GM23338 (cell line): ENCODE data around the gene CTSF. TPM values are rescaled to one million over a fixed set of nuclear protein-coding genes. Genes with fewer than 3 reads are reported as not detected.

Experiments
- ATAC-seq: fragments of 200-7000 bp; cut with Tn5 transposase; 3 replicates; pipeline ENCODE4 v1.9.1; 2020
- DNase-seq: peaks from one replicate; pipeline ENCODE4 v3.0.0-alpha.2; 2015; ENCODE audit warnings: low spot score
- H2AFZ ChIP-seq: fragments of 200-600 bp; sonication (generic); 2 replicates; pipeline ENCODE4 v1.8.0; 2016; ENCODE audit warnings: antibody characterized with exemption, mild to moderate bottlenecking, moderate library complexity
- H3F3A ChIP-seq: fragments of 200-600 bp; sonication (generic); replicated peaks from 2 replicates; pipeline ENCODE4 v1.8.0; 2017; ENCODE audit warnings: antibody characterized with exemption, mixed run types, low read depth
- H3K27ac ChIP-seq: fragments of 200-600 bp; sonication (generic); 2 replicates; pipeline ENCODE4 v1.6.1; 2016; ENCODE audit warnings: low read depth
- H3K27me3 ChIP-seq: fragments of 200-600 bp; sonication (generic); 2 replicates; pipeline ENCODE4 v1.8.0; 2016; ENCODE audit warnings: mild to moderate bottlenecking, mixed run types, moderate library complexity; ENCODE audit not compliant: insufficient read depth
- H3K36me3 ChIP-seq: fragments of 200-600 bp; sonication (generic); 2 replicates; pipeline ENCODE4 v1.8.0; 2016; ENCODE audit warnings: mild to moderate bottlenecking; ENCODE audit not compliant: insufficient read depth
- H3K4me1 ChIP-seq: fragments of 200-600 bp; sonication (generic); 2 replicates; pipeline ENCODE4 v1.8.0; 2016; ENCODE audit warnings: mild to moderate bottlenecking, moderate library complexity; ENCODE audit not compliant: insufficient read depth
- H3K4me2 ChIP-seq: fragments of 200-600 bp; sonication (generic); 2 replicates; pipeline ENCODE4 v1.7.1; 2017; ENCODE audit warnings: mixed run types
- H3K4me3 ChIP-seq: fragments of 200-600 bp; sonication (generic); 2 replicates; pipeline ENCODE4 v1.6.1; 2016; ENCODE audit warnings: mixed run types
- H3K79me2 ChIP-seq: fragments of 200-600 bp; sonication (generic); replicated peaks from 2 replicates; pipeline ENCODE4 v1.8.0; 2017; ENCODE audit warnings: mild to moderate bottlenecking; ENCODE audit not compliant: insufficient read depth
- H3K9me2 ChIP-seq: fragments of 200-600 bp; sonication (generic); 2 replicates; pipeline ENCODE4 v1.8.0; 2017; ENCODE audit not compliant: insufficient read depth
- H4K20me1 ChIP-seq: fragments of 200-600 bp; sonication (generic); replicated peaks from 2 replicates; pipeline ENCODE4 v1.8.0; 2017; ENCODE audit warnings: mild to moderate bottlenecking; ENCODE audit not compliant: insufficient read depth
- H3K27ac Mint-ChIP-seq: 2 replicates; pipeline ENCODE4 v1.8.0; 2020; ENCODE audit warnings: inconsistent platforms, mild to moderate bottlenecking, moderate library complexity, mixed read lengths
- H3K27me3 Mint-ChIP-seq: 3 replicates; pipeline ENCODE4 v1.8.0; 2022; ENCODE audit warnings: low read depth, mild to moderate bottlenecking, moderate library complexity, mixed read lengths, inconsistent platforms; ENCODE audit not compliant: insufficient read depth, poor library complexity
- H3K36me3 Mint-ChIP-seq: 3 replicates; pipeline ENCODE4 v1.8.0; 2021; ENCODE audit warnings: low read depth, mild to moderate bottlenecking, inconsistent platforms, moderate library complexity, mixed read lengths
- H3K4me1 Mint-ChIP-seq: 3 replicates; pipeline ENCODE4 v1.8.0; 2020; ENCODE audit warnings: mild to moderate bottlenecking, inconsistent platforms, mixed read lengths
- H3K4me3 Mint-ChIP-seq: 3 replicates; pipeline ENCODE4 v1.8.0; 2021; ENCODE audit warnings: moderate library complexity, mild to moderate bottlenecking, inconsistent platforms, mixed read lengths
- H3K9me3 Mint-ChIP-seq: 3 replicates; pipeline ENCODE4 v1.8.0; 2020; ENCODE audit warnings: moderate library complexity, mild to moderate bottlenecking, inconsistent platforms, mixed read lengths
- CREB1 ChIP-seq: fragments of 250-450 bp; sonication (Bioruptor Pico); IDR thresholded peaks from 2 replicates; pipeline ENCODE4 v1.5.0; 2020; ENCODE audit warnings: low read depth, mild to moderate bottlenecking, moderate library complexity
- CTCF ChIP-seq, 2 experiments: fragments of 200-600 bp in 1 of 2; sonication (generic) in 1 of 2; conservative IDR thresholded peaks; 2 replicates each; pipeline versions ENCODE4 v1.5.1 to v1.6.1; 2016 to 2017; ENCODE audit warnings: antibody characterized with exemption in 2 of 2, low read depth in 2 of 2, mild to moderate bottlenecking in 2 of 2, moderate library complexity in 1 of 2
- EZH2 ChIP-seq: fragments of 200-600 bp; sonication (generic); IDR thresholded peaks from one replicate; pipeline ENCODE4 v1.8.0; 2017; ENCODE audit warnings: antibody characterized with exemption, mild to moderate bottlenecking, low read depth; ENCODE audit not compliant: unreplicated experiment
- EZH2phosphoT487 ChIP-seq: fragments of 200-600 bp; sonication (generic); IDR thresholded peaks from one replicate; pipeline ENCODE4 v1.8.1; 2018; ENCODE audit warnings: antibody characterized with exemption; ENCODE audit not compliant: unreplicated experiment
- JUNB ChIP-seq: IDR thresholded peaks from one replicate; pipeline ENCODE4 v1.6.1; 2016; ENCODE audit warnings: antibody characterized with exemption; ENCODE audit not compliant: unreplicated experiment
- NANOG ChIP-seq: IDR thresholded peaks from 2 replicates; pipeline ENCODE4 v1.6.1; 2016; ENCODE audit warnings: antibody characterized with exemption, borderline replicate concordance
- POLR2AphosphoS5 ChIP-seq: IDR thresholded peaks from 2 replicates; pipeline ENCODE4 v1.6.1; 2016; ENCODE audit warnings: antibody characterized with exemption, low read depth
- STAT1 ChIP-seq: IDR thresholded peaks from one replicate; pipeline ENCODE4 v1.6.1; 2016; ENCODE audit warnings: antibody characterized with exemption; ENCODE audit not compliant: unreplicated experiment
- ZNF114 ChIP-seq: fragments of 250-450 bp; sonication (Bioruptor Pico); IDR thresholded peaks from 2 replicates; pipeline ENCODE4 v1.5.0; 2020; ENCODE audit warnings: mild to moderate bottlenecking, moderate library complexity
- ZNF331 ChIP-seq: fragments of 250-450 bp; sonication (Bioruptor Pico); IDR thresholded peaks from 2 replicates; pipeline ENCODE4 v1.5.0; 2020; ENCODE audit warnings: low read depth, mild to moderate bottlenecking, moderate library complexity
- polyA plus RNA-seq: library from polyadenylated mRNA; unstranded; fragments of >200 nt; fragmentation: Nextera tagmentation; extraction: Ambion mirVana; gene quantifications from 2 replicates; pipeline ENCODE4 v1.2.1, GENCODE V29; 2016
- total RNA-seq: library from RNA; depleted of rRNA; stranded (reverse); fragments of >200 nt; shearing (Covaris generic); gene quantifications from 2 replicates; pipeline ENCODE4 v1.2.3, GENCODE V29; 2014
- TF ChIP-seq, protein P1 (sequence below): IDR thresholded peaks from one replicate; pipeline ENCODE4 v1.6.1; 2018; ENCODE audit warnings: antibody characterized with exemption; ENCODE audit not compliant: unreplicated experiment
- TF ChIP-seq, protein P2 (sequence below): fragments of 250-450 bp; sonication (Bioruptor Pico); IDR thresholded peaks from 2 replicates; pipeline ENCODE4 v1.5.0; 2020; ENCODE audit warnings: mild to moderate bottlenecking, moderate library complexity
- TF ChIP-seq, protein P3 (sequence below): IDR thresholded peaks from 2 replicates; pipeline ENCODE4 v1.6.1; 2016; ENCODE audit warnings: antibody characterized with exemption

The CTSF gene
- total and polyA plus RNA-seq, 2 experiments from 2014 or later: 20.4 to 51.1 TPM

GRCh38 chr11:66562275-66562674 lies 6.1 kb downstream of the CTSF start:
- TF ChIP-seq CREB1 (CRISPR knock-in tag): no peak
- TF ChIP-seq STAT1: no peak
- no peak for TF ChIP-seq POLR2AphosphoS5
- TF ChIP-seq NANOG: no peak
- no peak for TF ChIP-seq EZH2phosphoT487
- TF ChIP-seq CTCF (conservative IDR thresholded peaks at IDR 0.05; ENCODE audit: low read depth in 2 of 2): no peak
- no peak for TF ChIP-seq ZNF114 (CRISPR knock-in tag)
- TF ChIP-seq, protein P1, sequence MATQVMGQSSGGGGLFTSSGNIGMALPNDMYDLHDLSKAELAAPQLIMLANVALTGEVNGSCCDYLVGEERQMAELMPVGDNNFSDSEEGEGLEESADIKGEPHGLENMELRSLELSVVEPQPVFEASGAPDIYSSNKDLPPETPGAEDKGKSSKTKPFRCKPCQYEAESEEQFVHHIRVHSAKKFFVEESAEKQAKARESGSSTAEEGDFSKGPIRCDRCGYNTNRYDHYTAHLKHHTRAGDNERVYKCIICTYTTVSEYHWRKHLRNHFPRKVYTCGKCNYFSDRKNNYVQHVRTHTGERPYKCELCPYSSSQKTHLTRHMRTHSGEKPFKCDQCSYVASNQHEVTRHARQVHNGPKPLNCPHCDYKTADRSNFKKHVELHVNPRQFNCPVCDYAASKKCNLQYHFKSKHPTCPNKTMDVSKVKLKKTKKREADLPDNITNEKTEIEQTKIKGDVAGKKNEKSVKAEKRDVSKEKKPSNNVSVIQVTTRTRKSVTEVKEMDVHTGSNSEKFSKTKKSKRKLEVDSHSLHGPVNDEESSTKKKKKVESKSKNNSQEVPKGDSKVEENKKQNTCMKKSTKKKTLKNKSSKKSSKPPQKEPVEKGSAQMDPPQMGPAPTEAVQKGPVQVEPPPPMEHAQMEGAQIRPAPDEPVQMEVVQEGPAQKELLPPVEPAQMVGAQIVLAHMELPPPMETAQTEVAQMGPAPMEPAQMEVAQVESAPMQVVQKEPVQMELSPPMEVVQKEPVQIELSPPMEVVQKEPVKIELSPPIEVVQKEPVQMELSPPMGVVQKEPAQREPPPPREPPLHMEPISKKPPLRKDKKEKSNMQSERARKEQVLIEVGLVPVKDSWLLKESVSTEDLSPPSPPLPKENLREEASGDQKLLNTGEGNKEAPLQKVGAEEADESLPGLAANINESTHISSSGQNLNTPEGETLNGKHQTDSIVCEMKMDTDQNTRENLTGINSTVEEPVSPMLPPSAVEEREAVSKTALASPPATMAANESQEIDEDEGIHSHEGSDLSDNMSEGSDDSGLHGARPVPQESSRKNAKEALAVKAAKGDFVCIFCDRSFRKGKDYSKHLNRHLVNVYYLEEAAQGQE: no peak
- TF ChIP-seq ZNF331 (CRISPR knock-in tag): no peak
- no peak for TF ChIP-seq JUNB
- TF ChIP-seq EZH2: no peak
- TF ChIP-seq, protein P2, sequence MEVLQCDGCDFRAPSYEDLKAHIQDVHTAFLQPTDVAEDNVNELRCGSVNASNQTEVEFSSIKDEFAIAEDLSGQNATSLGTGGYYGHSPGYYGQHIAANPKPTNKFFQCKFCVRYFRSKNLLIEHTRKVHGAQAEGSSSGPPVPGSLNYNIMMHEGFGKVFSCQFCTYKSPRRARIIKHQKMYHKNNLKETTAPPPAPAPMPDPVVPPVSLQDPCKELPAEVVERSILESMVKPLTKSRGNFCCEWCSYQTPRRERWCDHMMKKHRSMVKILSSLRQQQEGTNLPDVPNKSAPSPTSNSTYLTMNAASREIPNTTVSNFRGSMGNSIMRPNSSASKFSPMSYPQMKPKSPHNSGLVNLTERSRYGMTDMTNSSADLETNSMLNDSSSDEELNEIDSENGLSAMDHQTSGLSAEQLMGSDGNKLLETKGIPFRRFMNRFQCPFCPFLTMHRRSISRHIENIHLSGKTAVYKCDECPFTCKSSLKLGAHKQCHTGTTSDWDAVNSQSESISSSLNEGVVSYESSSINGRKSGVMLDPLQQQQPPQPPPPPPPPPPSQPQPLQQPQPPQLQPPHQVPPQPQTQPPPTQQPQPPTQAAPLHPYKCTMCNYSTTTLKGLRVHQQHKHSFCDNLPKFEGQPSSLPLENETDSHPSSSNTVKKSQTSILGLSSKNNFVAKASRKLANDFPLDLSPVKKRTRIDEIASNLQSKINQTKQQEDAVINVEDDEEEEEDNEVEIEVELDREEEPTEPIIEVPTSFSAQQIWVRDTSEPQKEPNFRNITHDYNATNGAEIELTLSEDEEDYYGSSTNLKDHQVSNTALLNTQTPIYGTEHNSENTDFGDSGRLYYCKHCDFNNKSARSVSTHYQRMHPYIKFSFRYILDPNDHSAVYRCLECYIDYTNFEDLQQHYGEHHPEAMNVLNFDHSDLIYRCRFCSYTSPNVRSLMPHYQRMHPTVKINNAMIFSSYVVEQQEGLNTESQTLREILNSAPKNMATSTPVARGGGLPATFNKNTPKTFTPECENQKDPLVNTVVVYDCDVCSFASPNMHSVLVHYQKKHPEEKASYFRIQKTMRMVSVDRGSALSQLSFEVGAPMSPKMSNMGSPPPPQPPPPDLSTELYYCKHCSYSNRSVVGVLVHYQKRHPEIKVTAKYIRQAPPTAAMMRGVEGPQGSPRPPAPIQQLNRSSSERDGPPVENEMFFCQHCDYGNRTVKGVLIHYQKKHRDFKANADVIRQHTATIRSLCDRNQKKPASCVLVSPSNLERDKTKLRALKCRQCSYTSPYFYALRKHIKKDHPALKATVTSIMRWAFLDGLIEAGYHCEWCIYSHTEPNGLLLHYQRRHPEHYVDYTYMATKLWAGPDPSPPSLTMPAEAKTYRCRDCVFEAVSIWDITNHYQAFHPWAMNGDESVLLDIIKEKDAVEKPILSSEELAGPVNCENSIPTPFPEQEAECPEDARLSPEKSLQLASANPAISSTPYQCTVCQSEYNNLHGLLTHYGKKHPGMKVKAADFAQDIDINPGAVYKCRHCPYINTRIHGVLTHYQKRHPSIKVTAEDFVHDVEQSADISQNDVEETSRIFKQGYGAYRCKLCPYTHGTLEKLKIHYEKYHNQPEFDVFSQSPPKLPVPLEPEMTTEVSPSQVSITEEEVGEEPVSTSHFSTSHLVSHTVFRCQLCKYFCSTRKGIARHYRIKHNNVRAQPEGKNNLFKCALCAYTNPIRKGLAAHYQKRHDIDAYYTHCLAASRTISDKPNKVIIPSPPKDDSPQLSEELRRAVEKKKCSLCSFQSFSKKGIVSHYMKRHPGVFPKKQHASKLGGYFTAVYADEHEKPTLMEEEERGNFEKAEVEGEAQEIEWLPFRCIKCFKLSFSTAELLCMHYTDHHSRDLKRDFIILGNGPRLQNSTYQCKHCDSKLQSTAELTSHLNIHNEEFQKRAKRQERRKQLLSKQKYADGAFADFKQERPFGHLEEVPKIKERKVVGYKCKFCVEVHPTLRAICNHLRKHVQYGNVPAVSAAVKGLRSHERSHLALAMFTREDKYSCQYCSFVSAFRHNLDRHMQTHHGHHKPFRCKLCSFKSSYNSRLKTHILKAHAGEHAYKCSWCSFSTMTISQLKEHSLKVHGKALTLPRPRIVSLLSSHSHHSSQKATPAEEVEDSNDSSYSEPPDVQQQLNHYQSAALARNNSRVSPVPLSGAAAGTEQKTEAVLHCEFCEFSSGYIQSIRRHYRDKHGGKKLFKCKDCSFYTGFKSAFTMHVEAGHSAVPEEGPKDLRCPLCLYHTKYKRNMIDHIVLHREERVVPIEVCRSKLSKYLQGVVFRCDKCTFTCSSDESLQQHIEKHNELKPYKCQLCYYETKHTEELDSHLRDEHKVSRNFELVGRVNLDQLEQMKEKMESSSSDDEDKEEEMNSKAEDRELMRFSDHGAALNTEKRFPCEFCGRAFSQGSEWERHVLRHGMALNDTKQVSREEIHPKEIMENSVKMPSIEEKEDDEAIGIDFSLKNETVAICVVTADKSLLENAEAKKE (CRISPR knock-in tag): no peak
- TF ChIP-seq, protein P3, sequence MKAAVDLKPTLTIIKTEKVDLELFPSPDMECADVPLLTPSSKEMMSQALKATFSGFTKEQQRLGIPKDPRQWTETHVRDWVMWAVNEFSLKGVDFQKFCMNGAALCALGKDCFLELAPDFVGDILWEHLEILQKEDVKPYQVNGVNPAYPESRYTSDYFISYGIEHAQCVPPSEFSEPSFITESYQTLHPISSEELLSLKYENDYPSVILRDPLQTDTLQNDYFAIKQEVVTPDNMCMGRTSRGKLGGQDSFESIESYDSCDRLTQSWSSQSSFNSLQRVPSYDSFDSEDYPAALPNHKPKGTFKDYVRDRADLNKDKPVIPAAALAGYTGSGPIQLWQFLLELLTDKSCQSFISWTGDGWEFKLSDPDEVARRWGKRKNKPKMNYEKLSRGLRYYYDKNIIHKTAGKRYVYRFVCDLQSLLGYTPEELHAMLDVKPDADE: no peak
- no peak overlapping the region for H3K27ac Mint-ChIP-seq
- no peak overlapping the region for H3K4me3 ChIP-seq
- peaks cover under 1% of the 10 kb centered on the region; the same call in 1 of the 2 replicates for H3K27me3 ChIP-seq
- no peak overlapping the region for H3K4me3 Mint-ChIP-seq
- H3K9me2 ChIP-seq: no peaks in the 10 kb centered on the region
- no peaks in the 10 kb centered on the region for H3K79me2 ChIP-seq
- DNase-seq (no peak), ATAC-seq (no peak)
- H3K4me1 ChIP-seq: 0 out of 2 replicates have a peak, but pooled peaks cover 4% of the 10 kb centered on the region
- H3K27me3 Mint-ChIP-seq: peaks cover 17% of the 10 kb centered on the region
- no peak overlapping the region for H2AFZ ChIP-seq
- no peaks in the 10 kb centered on the region; the same call in 2 of the 3 replicates for H3K4me1 Mint-ChIP-seq
- no peaks in the 10 kb centered on the region for H4K20me1 ChIP-seq
- no peaks in the 10 kb centered on the region for H3K9me3 Mint-ChIP-seq
- H3K4me2 ChIP-seq: no peak overlapping the region
- no peaks in the 10 kb centered on the region for H3K36me3 ChIP-seq
- H3K27ac ChIP-seq: no peak overlapping the region
- peaks cover 14% of the 10 kb centered on the region for H3K36me3 Mint-ChIP-seq
- 0 out of 2 replicates have a peak, but pooled peaks cover 3% of the 10 kb centered on the region for H3F3A ChIP-seq
